Measurements from ENCODE around the gene TJP1.
"Not testable (repeated sequence)": the region's sequence is repeated elsewhere in the genome, so short reads cannot be mapped to it uniquely, and the experiment has no call there.

TJP1 gene

GRCh38 chr15:29670998-29671981, 151.0 kb downstream of the TJP1 start:
- Mint-ChIP-seq H3K9me3 (no peaks in the 10 kb centered on the region), H3K4me3 (no peak overlapping the region), H3K4me1 (ENCODE audit: low read depth in 2 of 2) (peaks cover 0 to 3% of the 10 kb centered on the region in 2 donors), H3K27me3 (peaks cover 9 to 22% of the 10 kb centered on the region in 2 donors), H3K36me3 (ENCODE audit: insufficient read depth) (no peaks in the 10 kb centered on the region), H3K27ac (no peak overlapping the region)
- ATAC-seq (replicated peaks) = no peak
- DNase-seq = no peak

- Mint-ChIP-seq H3K27ac (no peak overlapping the region), H3K4me3 (no peak overlapping the region), H3K36me3 (ENCODE audit: insufficient read depth) (no peaks in the 10 kb centered on the region), H3K9me3 (no peaks in the 10 kb centered on the region), H3K27me3 (peaks cover 9 to 15% of the 10 kb centered on the region in 2 donors), H3K4me1 (ENCODE audit: low read depth in 2 of 2) (no peaks in the 10 kb centered on the region)
- no peak for ATAC-seq (replicated peaks)
- no peak for DNase-seq
Observed at GRCh38 chr15:29670266-29670665, 152.0 kb downstream of the TJP1 start.

GRCh38 chr15:29669823-29670222, 152.4 kb downstream of the TJP1 start:
- DNase-seq (no peak), ATAC-seq (replicated peaks) (no peak)
- Mint-ChIP-seq H3K36me3 (ENCODE audit: insufficient read depth) (no peaks in the 10 kb centered on the region), H3K27me3 (peaks cover 9 to 14% of the 10 kb centered on the region in 2 donors), H3K4me1 (ENCODE audit: low read depth in 2 of 2) (no peaks in the 10 kb centered on the region), H3K9me3 (no peaks in the 10 kb centered on the region), H3K27ac (no peak overlapping the region), H3K4me3 (no peak overlapping the region)

DNA sequence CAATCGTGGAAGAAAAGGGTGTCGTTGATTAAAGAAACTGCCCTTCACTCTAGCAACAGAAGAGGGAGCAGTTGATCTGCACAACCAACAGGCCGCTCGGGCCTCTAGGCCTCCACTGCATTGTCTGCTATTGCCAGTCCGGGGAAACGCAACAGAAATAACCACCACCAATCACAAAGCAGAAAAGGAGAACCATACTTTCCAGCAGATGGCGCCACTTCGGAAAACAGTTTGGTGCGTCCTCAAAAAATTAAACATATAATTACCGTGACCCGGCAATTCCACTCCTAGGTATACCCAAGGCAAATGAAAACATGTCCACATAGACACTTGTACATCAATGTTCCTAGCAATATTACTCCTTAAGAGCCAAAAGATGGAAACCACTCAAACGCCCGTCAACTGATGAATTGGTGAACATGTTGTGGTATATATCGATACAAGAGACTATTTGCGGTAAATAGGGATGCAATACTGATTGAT, 154.1 kb downstream of the TJP1 start:
- H3K4me3 Mint-ChIP-seq = no peak overlapping the region
- no peaks in the 10 kb centered on the region for H3K36me3 Mint-ChIP-seq (ENCODE audit: insufficient read depth)
- no peaks in the 10 kb centered on the region for H3K9me3 Mint-ChIP-seq
- no peaks in the 10 kb centered on the region for H3K4me1 Mint-ChIP-seq (ENCODE audit: low read depth in 2 of 2)
- peaks cover 1% of the 10 kb centered on the region in 2 donors for H3K27me3 Mint-ChIP-seq
- no peak overlapping the region for H3K27ac Mint-ChIP-seq
- DNase-seq = no peak
- no peak for ATAC-seq (replicated peaks)

DNA sequence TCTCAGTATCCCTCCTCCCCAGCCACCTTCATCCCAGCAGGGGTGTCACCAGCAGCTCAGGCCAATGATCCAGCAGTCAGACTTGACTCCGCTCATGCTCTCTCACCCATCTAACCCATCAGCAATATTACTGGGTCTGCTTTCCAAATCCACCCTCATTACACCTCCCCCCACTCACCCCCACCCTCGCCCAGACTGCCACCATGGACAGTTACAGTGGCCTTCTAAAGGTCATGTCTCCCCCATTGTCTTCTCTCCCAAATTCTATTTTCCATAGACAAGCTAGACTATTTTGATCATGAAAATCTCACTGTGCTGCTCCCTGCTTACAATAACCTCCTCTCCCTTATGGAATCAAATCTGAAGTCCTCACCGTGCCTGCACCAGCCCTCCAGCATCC, 156.0 kb downstream of the TJP1 start:
- no peaks in the 10 kb centered on the region for H3K9me3 Mint-ChIP-seq
- no peaks in the 10 kb centered on the region for H3K36me3 Mint-ChIP-seq (ENCODE audit: insufficient read depth)
- H3K27ac Mint-ChIP-seq = no peak overlapping the region
- no peak overlapping the region for H3K4me3 Mint-ChIP-seq
- DNase-seq (no peak), ATAC-seq (replicated peaks) (no peak)
- no peaks in the 10 kb centered on the region for H3K27me3 Mint-ChIP-seq
- H3K4me1 Mint-ChIP-seq (ENCODE audit: low read depth in 2 of 2) = no peaks in the 10 kb centered on the region

DNA sequence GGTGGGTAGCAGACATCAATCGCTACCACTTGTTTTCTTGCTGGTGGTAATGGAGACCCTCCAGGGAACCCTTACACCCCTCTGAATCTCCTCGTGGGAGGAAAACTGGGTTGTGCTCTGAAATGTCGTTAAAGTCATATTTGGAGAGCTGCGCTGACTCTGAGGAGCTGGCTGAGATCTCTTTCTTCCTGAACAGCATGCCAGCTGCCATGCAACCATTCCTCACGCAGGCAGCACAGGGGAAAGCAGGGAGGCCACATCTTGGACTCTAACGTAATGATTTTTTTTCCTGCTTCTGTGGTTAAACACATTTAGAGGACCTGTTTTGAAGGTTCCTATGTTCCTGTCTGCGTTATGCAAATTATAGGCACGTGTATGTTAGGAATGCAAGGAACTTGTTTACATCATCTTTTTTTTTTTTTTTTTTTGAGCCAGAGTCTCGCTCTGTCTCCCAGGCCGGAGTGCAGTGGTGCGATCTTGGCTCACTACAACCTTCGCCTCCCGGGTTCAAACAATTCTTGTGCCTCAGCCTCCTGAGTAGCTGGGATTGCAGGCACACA, 156.7 kb downstream of the TJP1 start:
- ATAC-seq (replicated peaks) = no peak
- no peak for DNase-seq
- Mint-ChIP-seq H3K4me3 (no peak overlapping the region), H3K27ac (no peak overlapping the region), H3K36me3 (ENCODE audit: insufficient read depth) (no peaks in the 10 kb centered on the region), H3K9me3 (no peaks in the 10 kb centered on the region), H3K27me3 (no peaks in the 10 kb centered on the region), H3K4me1 (ENCODE audit: low read depth in 2 of 2) (no peaks in the 10 kb centered on the region)

- DNase-seq = no peak
- H3K27ac Mint-ChIP-seq = no peak overlapping the region
- H3K9me3 Mint-ChIP-seq = no peaks in the 10 kb centered on the region
- H3K36me3 Mint-ChIP-seq (ENCODE audit: insufficient read depth) = no peaks in the 10 kb centered on the region
- H3K4me1 Mint-ChIP-seq (ENCODE audit: low read depth in 2 of 2) = no peaks in the 10 kb centered on the region
- no peaks in the 10 kb centered on the region for H3K27me3 Mint-ChIP-seq
- H3K4me3 Mint-ChIP-seq = no peak overlapping the region
- ATAC-seq (replicated peaks) = no peak
Observed at GRCh38 chr15:29664406-29664805, 157.9 kb downstream of the TJP1 start.

GRCh38 chr15:29657476-29657817, 164.8 kb downstream of the TJP1 start:
- not testable (repeated sequence) for ATAC-seq (replicated peaks)

DNA sequence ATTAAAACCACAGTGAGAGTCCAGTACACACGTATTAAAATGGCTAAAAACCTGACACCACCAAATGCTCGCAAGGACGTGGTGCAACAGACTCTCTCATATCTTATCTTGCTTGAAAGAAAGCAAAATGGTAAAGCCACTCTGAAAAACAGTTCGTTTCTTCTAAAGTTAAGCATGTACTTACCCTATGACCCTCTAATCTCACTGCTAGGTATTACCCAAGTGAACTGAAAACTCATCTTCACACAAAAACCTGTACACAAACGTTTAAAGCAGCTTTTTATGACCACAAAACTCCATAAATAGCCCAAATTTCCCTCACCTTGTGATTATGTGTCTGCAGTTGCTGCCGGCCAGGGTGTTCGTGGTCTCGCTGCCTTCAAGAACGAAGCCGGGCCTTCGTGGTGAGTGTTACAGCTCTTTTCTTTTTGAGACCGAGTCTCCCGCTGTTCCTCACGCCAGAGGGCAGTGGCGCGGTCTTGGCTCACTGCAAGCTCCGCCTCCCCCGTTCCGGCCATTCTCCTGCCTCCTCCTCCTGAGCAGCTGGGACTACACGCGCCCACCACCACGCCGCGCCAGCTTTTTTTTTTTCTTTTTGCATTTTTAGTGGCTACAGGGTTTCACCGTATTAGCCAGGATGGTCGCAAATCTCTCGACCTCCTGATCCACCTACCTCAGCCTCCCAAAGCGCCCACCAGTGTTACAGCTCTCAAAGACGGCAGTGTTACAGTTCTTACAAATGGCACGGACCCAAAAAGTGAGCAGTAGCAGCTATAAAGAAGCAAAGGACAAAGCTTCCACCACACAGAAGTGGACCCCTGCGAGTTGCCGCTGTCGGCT, 165.4 kb downstream of the TJP1 start:
- Mint-ChIP-seq H3K27ac (no peak overlapping the region), H3K4me3 (no peak overlapping the region), H3K36me3 (ENCODE audit: insufficient read depth) (no peaks in the 10 kb centered on the region), H3K4me1 (ENCODE audit: low read depth in 2 of 2) (no peaks in the 10 kb centered on the region), H3K9me3 (peaks cover 0 to 2% of the 10 kb centered on the region in 2 donors), H3K27me3 (no peaks in the 10 kb centered on the region)
- ATAC-seq (replicated peaks) (no peak), DNase-seq (no peak)

More at GRCh38 chr15:29657476-29657817, 164.8 kb downstream of the TJP1 start:
- H3K27me3 Mint-ChIP-seq; DNase-seq; H3K4me1 Mint-ChIP-seq (ENCODE audit: low read depth in 2 of 2); H3K36me3 Mint-ChIP-seq (ENCODE audit: insufficient read depth); H3K27ac Mint-ChIP-seq; H3K9me3 Mint-ChIP-seq; H3K4me3 Mint-ChIP-seq: not testable (repeated sequence)

DNA sequence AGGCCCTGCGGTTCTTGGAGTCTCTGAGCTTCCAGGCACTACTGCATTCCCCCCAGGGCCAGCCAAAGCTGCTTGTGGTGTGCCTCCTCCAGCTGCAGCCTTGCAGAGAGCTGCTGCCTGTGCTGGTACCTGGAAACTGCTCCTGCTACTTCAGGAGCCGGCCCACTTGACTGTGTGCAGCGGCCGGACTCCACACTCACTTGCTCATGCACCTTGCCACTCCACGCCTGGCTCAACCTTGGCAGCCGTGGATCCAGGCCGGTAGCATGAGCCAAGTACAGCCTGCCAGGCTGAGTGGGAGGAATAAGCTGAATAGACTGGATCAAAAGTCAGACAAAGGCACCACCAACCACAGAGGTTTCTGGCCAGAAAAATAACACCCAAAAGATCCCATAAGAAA, 169.7 kb downstream of the TJP1 start:
- peaks cover 0 to 4% of the 10 kb centered on the region in 2 donors for H3K9me3 Mint-ChIP-seq
- DNase-seq (no peak), ATAC-seq (replicated peaks) (no peak)
- no peak overlapping the region for H3K27ac Mint-ChIP-seq
- H3K4me1 Mint-ChIP-seq (ENCODE audit: low read depth in 2 of 2) = no peaks in the 10 kb centered on the region
- peaks cover 5% of the 10 kb centered on the region for H3K36me3 Mint-ChIP-seq (ENCODE audit: insufficient read depth)
- H3K4me3 Mint-ChIP-seq = no peak overlapping the region
- H3K27me3 Mint-ChIP-seq = no peaks in the 10 kb centered on the region

- Mint-ChIP-seq H3K36me3 (ENCODE audit: insufficient read depth) (peaks cover 5% of the 10 kb centered on the region), H3K27me3 (no peaks in the 10 kb centered on the region), H3K27ac (no peak overlapping the region), H3K4me1 (ENCODE audit: low read depth in 2 of 2) (no peaks in the 10 kb centered on the region), H3K9me3 (peaks cover 2 to 7% of the 10 kb centered on the region in 2 donors), H3K4me3 (no peak overlapping the region)
- no peak for DNase-seq
- ATAC-seq (replicated peaks) = no peak
Observed at GRCh38 chr15:29651476-29652233, 170.6 kb downstream of the TJP1 start.

Measured in effector memory CD8-positive, alpha-beta T cell (primary cell).